ENCODE data around the gene GP5.

Gene GP5

GRCh38 chr3:194351952-194352536, 47.0 kb downstream of the GP5 start:
- DNase-seq (ENCODE audit: extremely low read depth in 1 of 2, low read depth in 1 of 2) = no peak

- no peak for DNase-seq (ENCODE audit: extremely low read depth in 1 of 2, low read depth in 1 of 2)
These were observed 47.9 kb downstream of the GP5 start, which contains the start of gene CPN2 for GRCh38 chr3:194351080-194351672. Gene CPN2 (minus strand): TSS chr3:194351328. CDS start chr3:194342702, 8,626 bp downstream.

GRCh38 chr3:194350726-194351071, 48.4 kb downstream of the GP5 start:
- DNase-seq (ENCODE audit: extremely low read depth in 1 of 2, low read depth in 1 of 2) = no peak

GRCh38 chr3:194348354-194348753, 50.7 kb downstream of the GP5 start:
- DNase-seq (ENCODE audit: extremely low read depth in 1 of 2, low read depth in 1 of 2) = no peak

GRCh38 chr3:194346621-194347020, 52.4 kb downstream of the GP5 start:
- no peak for DNase-seq (ENCODE audit: extremely low read depth in 1 of 2, low read depth in 1 of 2)

- no peak for DNase-seq (ENCODE audit: extremely low read depth in 1 of 2, low read depth in 1 of 2)
These were observed 53.0 kb downstream of the GP5 start for GRCh38 chr3:194346035-194346434.

All from stimulated activated CD8-positive, alpha-beta memory T cell treated with anti-CD3 and anti-CD28 coated beads, Interleukin-7, amount 100 ng/mL, for 48 hours (primary cell).